Measurements from ENCODE around the gene PHACTR2. TPM values are rescaled to one million over a fixed set of nuclear protein-coding genes. Genes with fewer than 3 reads are reported as not detected.

PHACTR2 gene
- total RNA-seq, 2 donors from 2014 or later = 164 to 222 TPM

DNA sequence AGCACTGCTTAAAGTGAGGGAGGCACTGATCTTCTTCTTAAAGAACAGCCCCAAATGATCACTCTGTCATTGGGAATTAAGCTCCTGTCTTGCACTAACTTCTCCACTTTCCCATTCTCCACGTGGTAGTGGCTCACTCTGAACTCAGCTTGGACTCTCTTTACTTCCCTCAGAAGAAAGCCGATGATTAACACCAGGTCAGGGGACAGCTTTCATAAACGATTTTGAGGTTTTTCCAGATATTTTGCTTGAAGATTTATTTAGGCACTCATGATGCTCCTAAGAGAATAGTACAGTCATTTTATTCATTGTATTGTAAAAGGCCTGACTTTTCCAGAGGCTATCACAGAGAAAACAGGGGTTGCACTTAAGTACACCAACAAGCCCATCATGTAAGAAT, 84.4 kb downstream of the PHACTR2 start:
- TF ChIP-seq, protein P1, sequence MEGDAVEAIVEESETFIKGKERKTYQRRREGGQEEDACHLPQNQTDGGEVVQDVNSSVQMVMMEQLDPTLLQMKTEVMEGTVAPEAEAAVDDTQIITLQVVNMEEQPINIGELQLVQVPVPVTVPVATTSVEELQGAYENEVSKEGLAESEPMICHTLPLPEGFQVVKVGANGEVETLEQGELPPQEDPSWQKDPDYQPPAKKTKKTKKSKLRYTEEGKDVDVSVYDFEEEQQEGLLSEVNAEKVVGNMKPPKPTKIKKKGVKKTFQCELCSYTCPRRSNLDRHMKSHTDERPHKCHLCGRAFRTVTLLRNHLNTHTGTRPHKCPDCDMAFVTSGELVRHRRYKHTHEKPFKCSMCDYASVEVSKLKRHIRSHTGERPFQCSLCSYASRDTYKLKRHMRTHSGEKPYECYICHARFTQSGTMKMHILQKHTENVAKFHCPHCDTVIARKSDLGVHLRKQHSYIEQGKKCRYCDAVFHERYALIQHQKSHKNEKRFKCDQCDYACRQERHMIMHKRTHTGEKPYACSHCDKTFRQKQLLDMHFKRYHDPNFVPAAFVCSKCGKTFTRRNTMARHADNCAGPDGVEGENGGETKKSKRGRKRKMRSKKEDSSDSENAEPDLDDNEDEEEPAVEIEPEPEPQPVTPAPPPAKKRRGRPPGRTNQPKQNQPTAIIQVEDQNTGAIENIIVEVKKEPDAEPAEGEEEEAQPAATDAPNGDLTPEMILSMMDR (conservative IDR thresholded peaks at IDR 0.05) = no peak
- H3K9me3 Mint-ChIP-seq = no peaks in the 10 kb centered on the region
- Histone ChIP-seq H3K9me3 (ENCODE audit: control insufficient read depth, low read length) (peaks cover 7% of the 10 kb centered on the region), H3K36me3 (ENCODE audit: control insufficient read depth, insufficient read depth, low read length) (peaks cover 93% of the 10 kb centered on the region), H3K4me1 (ENCODE audit: control insufficient read depth, insufficient read depth, low read length) (no peaks in the 10 kb centered on the region), H3K9ac (ENCODE audit: extremely low read depth, low read length, poor library complexity, severe bottlenecking) (no peak overlapping the region), H3K27me3 (ENCODE audit: control insufficient read depth, insufficient read depth, low read length, poor library complexity, severe bottlenecking) (no peaks in the 10 kb centered on the region), H3K4me3 (ENCODE audit: low read length) (no peak overlapping the region), H3K27ac (ENCODE audit: low read depth, low read length) (no peak overlapping the region)
- no peaks in the 10 kb centered on the region for H3K27me3 Mint-ChIP-seq (ENCODE audit: insufficient read depth)
- WGBS, 2 experiments (ENCODE audit: insufficient coverage in 1 of 2, insufficient read length in 1 of 2) = 78 to 80% methylated on average over 3 of the region's 3 CpGs
- H3K4me3 Mint-ChIP-seq = no peak overlapping the region
- H3K36me3 Mint-ChIP-seq (ENCODE audit: low read depth) = peaks cover 71% of the 10 kb centered on the region
- H3K27ac Mint-ChIP-seq = no peak overlapping the region
- H3K4me1 Mint-ChIP-seq = no peaks in the 10 kb centered on the region
- no peak for DNase-seq

DNA sequence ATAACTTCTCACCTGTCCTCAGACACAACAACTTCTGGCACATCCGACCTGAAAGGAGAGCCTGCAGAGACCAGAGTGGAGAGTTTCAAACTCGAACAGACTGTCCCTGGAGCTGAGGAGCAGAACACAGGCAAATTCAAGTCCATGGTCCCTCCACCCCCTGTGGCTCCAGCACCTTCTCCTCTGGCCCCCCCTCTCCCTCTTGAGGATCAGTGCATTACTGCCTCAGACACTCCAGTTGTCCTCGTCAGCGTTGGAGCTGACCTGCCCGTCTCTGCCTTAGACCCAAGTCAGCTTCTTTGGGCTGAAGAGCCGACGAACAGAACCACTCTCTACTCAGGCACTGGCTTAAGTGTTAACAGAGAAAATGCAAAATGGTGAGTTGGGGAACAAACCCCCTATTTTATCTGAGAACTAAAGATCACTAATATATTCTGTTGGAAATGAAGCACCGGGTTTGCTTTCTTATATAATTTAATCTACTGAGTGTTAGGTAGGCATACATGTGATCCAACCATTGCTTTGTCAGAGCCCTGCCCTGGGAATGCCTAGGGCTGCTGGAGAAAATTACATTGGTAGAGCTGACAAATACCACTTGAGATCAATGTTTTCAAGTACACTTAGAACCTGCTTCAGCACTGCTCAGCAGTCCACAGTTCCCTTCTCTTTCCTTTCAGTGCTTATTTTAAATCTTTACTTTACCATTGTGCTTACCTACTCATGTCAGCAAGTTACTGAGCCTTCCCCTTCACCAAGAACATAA, 87.8 kb downstream of the PHACTR2 start:
- Mint-ChIP-seq H3K27me3 (ENCODE audit: insufficient read depth) (no peaks in the 10 kb centered on the region), H3K9me3 (no peaks in the 10 kb centered on the region), H3K36me3 (ENCODE audit: low read depth) (peaks cover 77% of the 10 kb centered on the region), H3K27ac (peak overlapping the region; percentile 27), H3K4me1 (no peaks in the 10 kb centered on the region), H3K4me3 (no peak overlapping the region)
- Histone ChIP-seq H3K27me3 (ENCODE audit: control insufficient read depth, insufficient read depth, low read length, poor library complexity, severe bottlenecking) (no peaks in the 10 kb centered on the region), H3K9ac (ENCODE audit: extremely low read depth, low read length, poor library complexity, severe bottlenecking) (no peak overlapping the region), H3K9me3 (ENCODE audit: control insufficient read depth, low read length) (peaks cover 7% of the 10 kb centered on the region), H3K4me3 (ENCODE audit: low read length) (no peak overlapping the region), H3K36me3 (ENCODE audit: control insufficient read depth, insufficient read depth, low read length) (peaks cover 99% of the 10 kb centered on the region), H3K27ac (ENCODE audit: low read depth, low read length) (no peak overlapping the region), H3K4me1 (ENCODE audit: control insufficient read depth, insufficient read depth, low read length) (no peaks in the 10 kb centered on the region)
- TF ChIP-seq, protein P1 (conservative IDR thresholded peaks at IDR 0.05) = no peak
- 83 to 95% methylated on average over 2 to 8 of the region's 8 CpGs for WGBS, 2 experiments (ENCODE audit: insufficient coverage in 1 of 2, insufficient read length in 1 of 2)
- no peak for DNase-seq

DNA sequence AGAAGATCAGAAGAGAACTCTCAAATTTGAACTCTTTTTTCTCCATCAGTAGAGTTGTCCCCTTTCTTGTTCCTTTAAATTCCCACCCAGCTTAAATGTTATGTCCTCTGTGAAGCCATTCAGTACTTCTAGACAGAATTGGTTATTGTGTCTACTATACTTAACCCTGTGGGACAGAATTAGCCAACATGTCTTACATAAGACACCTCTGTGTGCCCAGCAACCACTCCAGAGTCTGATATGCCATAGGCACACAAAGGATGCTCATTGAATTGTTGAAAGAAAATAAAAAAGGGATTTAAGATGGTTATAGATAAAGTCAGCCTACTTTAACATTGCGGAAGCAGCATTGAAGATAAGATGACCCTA, 88.4 kb downstream of the PHACTR2 start:
- H3K27me3 ChIP-seq (ENCODE audit: control insufficient read depth, insufficient read depth, low read length, poor library complexity, severe bottlenecking) = no peaks in the 10 kb centered on the region
- Mint-ChIP-seq H3K36me3 (ENCODE audit: low read depth) (peaks cover 77% of the 10 kb centered on the region), H3K9me3 (no peaks in the 10 kb centered on the region), H3K27me3 (ENCODE audit: insufficient read depth) (no peaks in the 10 kb centered on the region), H3K4me3 (no peak overlapping the region), H3K27ac (no peak overlapping the region), H3K4me1 (no peaks in the 10 kb centered on the region)
- H3K9ac ChIP-seq (ENCODE audit: extremely low read depth, low read length, poor library complexity, severe bottlenecking) = no peak overlapping the region
- 87 to 100% methylated on average over 1 of the region's 1 CpG for WGBS, 2 experiments (ENCODE audit: insufficient coverage in 1 of 2, insufficient read length in 1 of 2)
- H3K9me3 ChIP-seq (ENCODE audit: control insufficient read depth, low read length) = peaks cover 7% of the 10 kb centered on the region
- H3K4me3 ChIP-seq (ENCODE audit: low read length) = no peak overlapping the region
- H3K36me3 ChIP-seq (ENCODE audit: control insufficient read depth, insufficient read depth, low read length) = peaks cover 96% of the 10 kb centered on the region
- TF ChIP-seq, protein P1 (conservative IDR thresholded peaks at IDR 0.05) = no peak
- H3K4me1 ChIP-seq (ENCODE audit: control insufficient read depth, insufficient read depth, low read length) = no peaks in the 10 kb centered on the region
- no peak overlapping the region for H3K27ac ChIP-seq (ENCODE audit: low read depth, low read length)
- DNase-seq = no peak

All from endodermal cell (in vitro differentiated cells).